NCI-H524 treated with DMSO at 0.1 percent for 48 hours (cell line): ENCODE data around the gene PIP5K1A.
"Not testable (repeated sequence)": the region's sequence is repeated elsewhere in the genome, so short reads cannot be mapped to it uniquely, and the experiment has no call there.

Experiments used
- DNase-seq: peaks from one replicate; lab custom pipeline; 2025; lab: John Stamatoyannopoulos, UW

Gene PIP5K1A

DNA sequence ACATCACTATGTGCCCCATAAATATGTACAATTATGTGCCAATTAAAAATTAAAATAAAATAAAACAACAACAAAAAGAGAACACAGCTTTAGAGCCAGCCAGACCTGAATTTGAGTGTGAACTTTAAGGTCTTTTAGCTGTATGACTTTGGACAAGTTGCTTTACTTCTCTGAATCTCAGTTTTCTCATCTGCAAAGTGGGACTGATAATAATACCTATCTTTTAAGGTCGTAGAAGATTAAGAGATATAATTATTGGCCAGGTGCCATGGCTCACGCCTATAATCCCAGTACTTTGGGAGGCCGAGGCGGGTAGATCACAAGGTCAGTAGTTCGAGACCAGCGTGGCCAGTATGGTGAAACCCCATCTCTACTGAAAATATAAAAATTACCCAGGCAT is 5.0 kb upstream of the PIP5K1A start:
- DNase-seq: no peak

DNA sequence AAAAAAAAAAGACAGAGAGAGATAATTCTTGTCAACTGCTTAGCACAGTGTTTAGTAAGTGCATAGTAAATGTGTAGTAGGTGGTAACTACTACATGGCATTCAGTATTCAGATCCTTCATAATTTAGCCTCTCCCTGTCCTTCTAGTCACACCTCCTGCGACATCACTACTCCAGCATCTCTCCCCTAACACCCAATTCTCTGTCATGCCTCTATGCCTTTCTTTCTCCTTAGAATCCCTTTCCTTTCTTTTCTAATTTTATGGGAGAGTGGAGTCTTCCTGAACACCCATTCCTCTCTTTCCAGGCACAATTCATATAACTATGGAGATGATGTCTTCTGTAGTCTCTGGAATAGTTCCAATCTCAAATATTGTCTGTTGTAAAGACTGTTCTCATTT is 4.5 kb upstream of the PIP5K1A start:
- DNase-seq: no peak

DNA sequence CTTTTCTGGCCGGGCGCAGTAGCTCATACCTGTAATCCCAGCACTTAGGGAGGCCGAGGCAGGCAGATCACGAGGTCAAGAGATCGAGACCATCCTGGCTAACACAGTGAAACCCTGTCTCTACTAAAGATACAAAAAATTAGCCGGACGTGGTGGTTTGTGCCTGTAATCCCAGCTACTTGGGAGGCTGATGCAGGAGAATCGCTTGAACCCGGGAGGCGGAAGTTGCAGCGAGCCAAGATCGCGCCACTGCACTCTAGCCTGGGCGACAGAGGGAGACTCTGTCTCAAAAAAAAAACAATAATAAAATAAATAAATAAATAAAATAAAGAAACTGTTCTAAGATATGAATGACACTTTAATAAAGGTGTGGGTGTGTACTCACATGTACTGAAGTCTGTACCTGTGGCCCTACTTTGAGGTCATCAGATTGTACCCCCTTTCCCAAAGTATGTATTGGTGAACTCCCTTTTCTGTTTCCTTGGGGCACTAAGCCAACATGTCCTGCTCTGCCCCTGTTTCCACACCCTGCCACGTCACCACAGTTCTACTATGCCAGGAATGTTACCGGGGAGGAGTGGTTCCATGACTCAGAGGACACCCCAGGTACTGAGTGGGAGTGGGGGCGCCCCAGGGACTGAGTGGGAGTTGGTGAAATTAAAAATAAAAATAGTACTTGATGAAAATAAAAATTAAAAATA is 3.3 kb upstream of the PIP5K1A start:
- not testable (repeated sequence) for DNase-seq

DNA sequence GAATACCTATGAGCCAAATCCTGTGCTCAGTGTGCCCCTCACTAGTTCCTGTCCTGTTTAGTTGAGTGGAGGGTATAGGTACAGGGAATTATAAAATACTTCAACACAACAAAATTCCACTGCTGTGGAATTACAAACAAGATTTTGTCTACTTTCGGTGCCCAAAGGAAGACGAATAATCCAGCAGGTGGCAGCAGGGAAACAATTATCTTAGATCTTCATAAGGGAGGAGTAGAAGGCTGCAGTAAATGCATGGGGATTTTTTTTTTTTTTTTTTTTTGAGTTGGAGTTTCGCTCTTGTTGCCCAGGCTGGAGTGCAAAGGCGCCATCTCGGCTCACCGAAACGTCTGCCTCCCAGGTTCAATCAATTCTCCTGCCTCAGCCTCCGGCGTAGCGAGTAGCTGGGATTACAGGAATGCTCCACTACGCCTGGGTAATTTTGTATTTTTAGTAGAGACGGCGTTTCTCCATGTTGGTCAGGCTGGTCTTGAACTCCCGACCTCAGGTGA is 2.0 kb upstream of the PIP5K1A start:
- DNase-seq: peak; percentile 59

DNA sequence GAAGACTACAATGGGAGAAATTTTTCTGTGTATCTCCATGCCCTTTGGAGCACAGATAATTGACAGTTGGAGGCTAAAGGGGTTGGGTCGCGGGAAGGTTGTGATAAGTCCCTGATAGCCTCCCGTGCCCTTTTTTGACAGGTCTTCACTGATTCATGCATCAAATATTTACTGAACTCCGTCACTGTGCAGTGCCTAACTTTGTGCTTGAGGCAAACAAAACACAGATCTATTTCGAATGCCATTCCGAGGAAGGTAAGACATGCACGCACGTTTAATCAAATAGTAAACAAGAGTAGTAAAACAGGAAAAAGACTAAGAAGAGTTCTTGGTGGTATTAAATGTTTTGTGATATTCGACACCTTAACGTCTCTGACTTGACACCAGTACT is 494 bp upstream of the PIP5K1A start:
- DNase-seq: no peak

DNA sequence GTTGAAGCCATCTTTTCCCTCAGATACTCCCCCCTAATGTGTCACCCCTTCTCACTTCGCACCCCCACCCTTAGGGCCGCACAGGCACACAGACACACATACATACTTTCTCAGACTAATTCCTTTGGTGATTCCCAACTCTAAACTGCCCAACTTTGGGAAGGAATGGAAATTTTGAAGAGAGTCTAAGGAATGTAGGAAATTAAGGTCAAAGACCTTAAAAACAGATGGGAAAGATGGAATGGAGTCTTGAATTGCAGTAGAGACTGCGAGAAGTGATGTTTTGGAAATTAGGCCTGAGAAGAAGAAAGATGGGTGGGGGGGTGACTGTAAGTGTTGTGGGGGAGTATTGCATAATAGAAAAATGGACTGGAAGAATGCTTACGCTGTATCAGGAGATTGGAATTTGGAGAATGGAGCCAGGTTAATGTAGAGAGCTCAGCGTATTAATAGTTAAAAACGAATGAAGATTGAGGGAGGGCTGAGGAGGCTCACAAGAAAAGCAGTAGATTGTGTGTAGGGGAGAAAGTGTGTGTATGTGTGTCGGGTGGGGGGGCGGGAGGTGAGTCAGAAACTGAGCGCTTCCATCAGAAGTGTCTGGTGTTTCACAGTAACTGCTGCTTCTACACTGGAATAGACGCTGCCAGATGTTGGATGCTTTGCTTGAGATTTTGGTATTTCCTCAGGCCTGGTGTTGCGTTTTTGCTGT is 1.7 kb downstream of the PIP5K1A start:
- no peak for DNase-seq

DNA sequence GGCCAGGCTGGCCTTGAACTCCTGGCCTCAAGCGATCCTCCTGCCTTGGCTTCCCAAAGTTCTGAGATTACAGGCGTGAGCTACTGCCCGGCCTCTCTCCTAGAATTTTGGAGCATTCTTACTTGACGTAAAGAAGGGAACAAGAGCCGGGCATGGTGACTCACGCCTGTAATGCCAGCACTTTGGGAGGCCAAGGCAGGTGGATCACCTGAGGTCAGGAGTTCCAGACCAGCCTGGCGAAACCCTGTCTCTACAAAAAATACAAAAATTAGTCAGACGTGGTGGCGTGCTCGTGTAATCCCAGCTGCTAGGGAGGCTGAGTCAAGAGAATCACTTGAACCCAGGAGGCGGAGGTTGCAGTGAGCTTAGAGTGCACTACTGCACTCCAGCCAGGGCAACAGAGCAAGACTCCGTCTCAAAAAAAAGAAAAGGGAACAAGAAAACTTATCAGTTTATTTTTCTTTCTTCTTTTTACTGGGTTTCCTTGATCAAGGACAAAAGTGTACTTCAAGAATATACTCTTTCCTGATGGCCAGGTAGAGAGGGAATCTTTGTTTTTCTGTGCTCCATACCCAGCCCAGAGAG is 7.1 kb downstream of the PIP5K1A start:
- DNase-seq: not testable (repeated sequence)

DNA sequence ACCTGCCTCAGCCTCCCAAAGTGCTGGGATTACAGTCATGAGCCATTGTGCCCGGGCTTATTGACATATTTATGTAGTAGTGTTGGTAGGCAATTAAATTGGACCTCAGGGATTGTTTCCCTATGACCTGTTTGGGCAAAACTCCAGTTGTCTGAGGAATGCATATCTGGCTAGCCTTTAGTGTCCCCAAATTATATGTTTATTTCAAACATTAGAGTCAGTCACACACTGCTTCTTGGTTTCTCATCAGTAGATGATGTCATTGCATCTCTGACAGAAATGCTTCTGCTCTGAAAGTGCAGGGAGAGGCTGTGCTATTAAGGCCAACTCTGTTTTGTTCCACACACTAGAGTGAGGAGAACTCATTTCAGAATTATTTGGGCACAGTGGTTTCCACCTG is 12.5 kb downstream of the PIP5K1A start:
- no peak for DNase-seq

DNA sequence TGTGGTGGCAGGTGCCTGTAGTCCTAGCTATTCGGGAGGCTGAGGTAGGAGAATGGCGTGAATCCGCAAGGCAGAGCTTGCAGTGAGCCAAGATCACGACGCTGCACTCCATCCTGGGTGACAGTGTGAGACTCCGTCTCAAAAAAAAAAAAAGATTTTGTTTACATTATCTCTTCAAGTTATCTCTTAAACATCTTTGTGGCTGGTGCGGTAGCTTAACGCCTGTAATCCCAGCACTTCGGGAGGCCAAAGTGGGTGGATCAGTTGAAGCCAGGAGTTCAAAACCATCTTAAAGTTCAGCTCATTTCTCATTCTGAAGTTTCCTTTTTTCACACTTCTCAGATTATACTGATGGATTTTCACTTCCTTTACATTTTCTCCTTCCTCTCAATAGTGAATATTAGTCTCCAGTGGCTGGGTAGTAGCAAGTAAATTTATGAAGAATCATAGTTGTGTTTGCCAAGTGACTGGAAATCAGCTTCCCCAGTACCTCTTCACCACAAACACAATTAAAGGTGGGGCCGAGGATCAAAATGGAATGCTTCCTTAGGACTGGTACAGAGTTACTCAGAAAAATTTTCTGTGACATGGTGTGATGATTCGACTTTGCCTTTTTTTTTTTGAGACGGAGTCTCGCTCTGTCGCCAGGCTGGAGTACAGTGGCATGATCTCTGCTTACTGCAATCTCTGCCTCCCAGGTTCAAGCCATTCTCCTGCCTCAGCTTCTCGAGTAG is 13.8 kb downstream of the PIP5K1A start:
- no peak for DNase-seq

DNA sequence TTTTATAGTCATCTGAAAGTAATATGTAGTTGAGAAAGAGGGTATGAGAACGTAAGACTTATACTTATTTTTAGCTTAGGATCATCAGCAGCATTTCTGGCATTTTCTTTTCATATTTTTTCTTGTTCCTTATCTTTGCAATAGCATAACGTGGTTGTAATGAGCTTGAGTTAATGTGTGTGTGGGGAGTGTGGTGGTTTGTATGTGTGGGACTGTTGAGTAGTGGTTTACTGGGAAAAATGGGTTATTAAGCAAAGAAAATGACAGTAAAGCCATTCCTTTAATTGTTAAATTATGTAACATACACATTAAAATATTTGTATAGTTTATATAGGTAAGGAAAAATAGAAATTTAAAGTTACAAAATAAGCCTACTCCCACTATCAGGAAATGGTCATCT is 15.2 kb downstream of the PIP5K1A start:
- no peak for DNase-seq

DNA sequence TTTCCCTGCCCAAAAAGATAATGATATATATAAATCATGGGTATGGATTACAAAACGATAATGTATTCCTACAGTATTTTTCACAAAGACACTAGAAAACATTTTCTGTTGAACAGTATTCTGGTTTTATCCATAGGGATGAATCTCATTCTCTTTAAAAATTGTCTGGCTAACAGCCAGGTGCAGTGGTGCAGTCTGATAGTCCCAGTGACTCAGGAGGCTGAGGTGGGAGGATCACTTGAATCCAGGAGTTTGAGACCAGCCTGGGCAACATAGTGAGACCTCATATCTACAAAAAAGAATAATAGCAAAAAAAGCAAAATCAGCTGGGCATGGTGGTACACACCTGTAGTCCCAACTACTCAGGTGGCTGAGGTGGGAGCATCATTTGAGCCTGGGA is 23.3 kb downstream of the PIP5K1A start:
- no peak for DNase-seq

DNA sequence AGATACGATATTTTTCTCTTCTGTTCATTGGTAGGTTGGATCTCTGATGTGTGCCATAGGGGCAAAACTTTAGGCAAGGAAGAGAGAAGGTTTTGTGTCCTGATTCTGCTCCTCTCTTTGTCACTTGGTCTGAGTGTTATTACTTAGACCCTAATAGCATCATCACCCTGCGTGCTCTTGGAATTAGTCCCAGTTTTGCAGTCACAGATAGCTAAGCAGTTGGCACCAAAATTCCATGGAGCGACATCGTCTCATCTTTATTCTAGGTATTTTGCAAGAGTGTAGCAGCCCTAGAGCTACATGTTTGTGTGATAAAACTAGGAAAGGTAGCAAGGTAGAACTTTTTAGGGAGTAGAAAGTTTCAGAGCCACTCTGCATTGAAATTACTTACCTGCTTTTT is 23.8 kb downstream of the PIP5K1A start:
- no peak for DNase-seq

DNA sequence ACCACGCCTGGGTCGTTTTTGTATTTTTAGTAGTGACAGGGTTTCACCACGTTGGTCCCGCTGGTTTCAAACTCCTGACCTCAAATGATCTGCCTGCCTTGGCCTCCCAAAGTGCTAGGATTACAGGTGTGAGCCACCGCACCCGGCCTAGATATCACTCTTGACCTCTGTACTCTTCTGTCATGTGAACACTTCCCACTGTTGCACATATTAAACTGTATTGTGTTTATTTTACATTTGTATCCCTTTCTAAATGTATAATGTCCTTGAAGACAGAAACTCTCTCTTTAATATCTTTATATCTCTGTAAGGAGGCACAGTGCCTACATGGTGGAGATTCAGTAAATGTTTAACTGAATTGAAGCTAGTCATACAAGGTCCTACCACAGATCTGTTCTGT is 36.9 kb downstream of the PIP5K1A start:
- no peak for DNase-seq

DNA sequence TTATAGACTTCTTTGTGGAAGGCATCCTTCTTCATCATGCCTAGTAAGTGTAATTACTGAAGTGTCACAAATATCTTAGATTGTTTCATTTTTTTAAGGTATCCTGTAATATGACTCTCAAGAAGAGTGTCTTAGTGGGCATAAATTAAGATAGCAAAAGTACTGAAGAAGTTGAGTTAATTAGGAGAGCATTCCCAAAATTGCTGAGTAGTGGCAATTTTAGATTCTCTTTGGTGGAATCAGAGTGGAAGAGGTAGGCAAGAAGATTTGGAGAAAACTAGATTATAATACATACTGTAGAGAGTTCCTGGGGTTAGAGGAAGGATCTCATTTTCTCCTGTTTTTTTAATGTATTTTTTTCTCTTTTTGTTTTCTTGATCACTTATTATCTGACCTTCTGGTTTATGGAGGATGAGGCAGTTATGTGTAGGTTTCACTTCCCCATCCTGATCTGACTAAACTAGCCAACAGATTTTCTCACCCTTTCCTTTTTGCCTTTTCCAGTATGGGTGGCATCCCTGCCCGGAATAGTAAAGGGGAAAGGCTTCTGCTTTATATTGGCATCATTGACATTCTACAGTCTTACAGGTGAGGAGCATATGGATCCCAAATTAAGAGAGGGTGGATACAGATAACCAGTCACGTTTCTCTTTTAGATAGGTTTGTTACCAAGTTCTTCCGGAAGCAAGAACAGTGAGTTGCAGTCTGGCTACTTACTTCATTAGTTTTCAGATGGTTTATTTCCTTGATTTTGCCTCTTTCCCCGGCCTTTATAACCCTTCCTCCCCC is 39.5 kb downstream of the PIP5K1A start:
- no peak for DNase-seq

DNA sequence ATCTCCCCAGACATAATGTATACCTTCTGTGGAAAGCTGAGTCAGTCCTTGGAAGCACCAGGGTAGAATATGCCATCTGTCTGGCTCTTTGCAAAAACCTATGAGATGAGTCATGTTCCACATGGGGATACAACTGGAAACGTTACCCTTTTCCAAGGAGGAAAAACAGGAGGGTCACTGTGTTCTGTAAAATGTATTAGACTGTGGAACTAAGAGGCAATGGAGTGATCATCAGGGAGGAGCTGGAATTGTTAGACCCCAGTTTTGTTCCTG is 40.1 kb downstream of the PIP5K1A start:
- peak; percentile 37 for DNase-seq

DNA sequence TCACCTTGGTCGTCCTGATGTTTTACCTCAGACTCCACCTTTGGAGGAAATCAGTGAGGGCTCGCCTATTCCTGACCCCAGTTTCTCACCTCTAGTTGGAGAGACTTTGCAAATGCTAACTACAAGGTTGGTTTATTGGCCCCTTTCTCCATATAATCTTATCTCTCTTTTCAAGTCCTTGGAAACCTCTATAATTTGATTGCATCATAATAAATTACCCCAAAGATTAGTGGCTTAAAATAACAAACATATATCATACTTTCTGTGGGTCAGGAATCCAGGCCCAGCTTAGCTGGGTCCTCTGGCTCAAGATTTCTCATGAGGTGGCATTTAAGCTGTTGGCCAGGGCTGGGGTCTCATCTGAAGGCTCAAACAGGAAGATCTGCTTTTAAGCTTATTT is 44.1 kb downstream of the PIP5K1A start:
- DNase-seq: no peak

DNA sequence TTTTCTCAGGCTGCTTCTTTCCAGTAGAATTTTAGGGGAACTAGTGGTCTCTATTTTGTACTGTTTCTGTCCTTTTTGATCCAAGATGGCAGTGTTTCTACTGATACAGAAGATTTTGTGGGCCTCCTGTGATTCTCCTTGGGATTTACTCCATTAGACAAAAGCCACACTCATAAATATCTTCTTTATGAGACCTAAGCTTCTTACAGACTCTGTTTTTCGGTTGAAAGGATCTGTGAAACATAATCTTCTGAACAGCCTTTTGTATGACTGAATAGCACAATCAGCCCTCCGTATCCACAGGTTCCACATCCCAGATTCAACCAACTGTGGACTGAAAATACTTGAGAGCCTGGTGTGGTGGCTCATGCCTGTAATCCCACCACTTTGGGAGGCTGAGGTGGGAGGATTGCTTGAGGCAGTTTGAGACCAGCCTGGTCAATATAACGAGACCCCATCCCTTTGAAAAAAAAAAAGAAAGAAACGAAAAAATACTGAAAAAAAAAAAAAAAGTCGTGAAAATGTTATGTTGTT is 45.4 kb downstream of the PIP5K1A start:
- no peak for DNase-seq

DNA sequence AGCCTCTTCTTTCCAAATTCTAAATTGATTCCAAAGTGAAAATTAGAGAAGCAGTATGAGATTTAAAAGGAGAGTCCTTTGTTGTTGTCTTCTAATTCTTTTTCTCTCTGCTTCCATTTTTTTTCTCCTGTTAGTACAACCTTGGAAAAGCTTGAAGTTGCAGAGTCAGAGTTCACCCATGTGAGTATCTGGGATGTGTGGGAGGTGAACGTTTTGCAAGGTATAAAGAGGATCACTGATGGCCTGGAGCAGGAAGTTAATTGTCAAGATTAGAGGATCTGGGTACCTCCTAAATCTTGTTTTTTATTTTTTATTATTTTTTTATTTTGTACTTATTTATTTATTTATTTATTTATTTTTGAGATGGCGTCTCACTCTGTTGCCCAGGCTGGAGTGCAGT is 48.4 kb downstream of the PIP5K1A start:
- no peak for DNase-seq

DNA sequence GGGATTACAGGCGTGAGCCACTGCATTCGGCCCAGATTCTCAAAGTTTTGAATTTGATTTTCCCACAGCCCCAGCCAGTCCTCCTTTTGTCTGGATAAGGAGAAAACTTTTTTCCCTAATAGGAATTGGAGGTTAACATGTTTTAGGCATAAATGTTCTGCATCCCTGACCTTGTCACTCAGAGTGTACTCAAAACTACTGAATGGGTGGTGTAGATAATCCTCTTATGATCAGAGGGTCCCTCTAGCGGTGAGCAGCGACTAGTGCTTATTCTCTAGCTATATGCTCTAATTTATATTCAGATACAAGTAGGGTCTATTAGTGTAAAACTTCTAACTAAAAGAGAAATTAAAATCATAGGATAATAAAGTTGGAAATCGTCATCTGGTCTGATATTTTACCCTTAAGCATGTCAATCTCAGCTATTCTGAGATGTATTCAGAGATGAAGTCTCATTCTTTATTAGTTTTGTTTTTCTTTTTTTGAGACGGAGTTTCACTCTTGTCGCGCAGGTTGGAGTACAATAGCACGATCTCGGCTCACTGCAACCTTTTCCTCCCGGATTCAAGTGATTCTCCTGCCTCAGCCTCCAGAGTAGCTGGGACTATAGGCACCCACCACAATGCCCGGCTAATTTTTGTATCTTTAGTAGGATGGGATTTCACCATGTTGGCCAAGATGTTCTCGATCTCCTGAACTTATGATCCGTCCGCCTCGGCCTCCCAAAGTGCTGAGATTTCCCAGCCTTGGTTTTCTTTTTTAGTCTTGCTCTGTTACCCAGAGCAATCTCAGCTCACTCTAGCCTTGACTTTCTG is 53.5 kb downstream of the PIP5K1A start:
- DNase-seq: peak; percentile 64

DNA sequence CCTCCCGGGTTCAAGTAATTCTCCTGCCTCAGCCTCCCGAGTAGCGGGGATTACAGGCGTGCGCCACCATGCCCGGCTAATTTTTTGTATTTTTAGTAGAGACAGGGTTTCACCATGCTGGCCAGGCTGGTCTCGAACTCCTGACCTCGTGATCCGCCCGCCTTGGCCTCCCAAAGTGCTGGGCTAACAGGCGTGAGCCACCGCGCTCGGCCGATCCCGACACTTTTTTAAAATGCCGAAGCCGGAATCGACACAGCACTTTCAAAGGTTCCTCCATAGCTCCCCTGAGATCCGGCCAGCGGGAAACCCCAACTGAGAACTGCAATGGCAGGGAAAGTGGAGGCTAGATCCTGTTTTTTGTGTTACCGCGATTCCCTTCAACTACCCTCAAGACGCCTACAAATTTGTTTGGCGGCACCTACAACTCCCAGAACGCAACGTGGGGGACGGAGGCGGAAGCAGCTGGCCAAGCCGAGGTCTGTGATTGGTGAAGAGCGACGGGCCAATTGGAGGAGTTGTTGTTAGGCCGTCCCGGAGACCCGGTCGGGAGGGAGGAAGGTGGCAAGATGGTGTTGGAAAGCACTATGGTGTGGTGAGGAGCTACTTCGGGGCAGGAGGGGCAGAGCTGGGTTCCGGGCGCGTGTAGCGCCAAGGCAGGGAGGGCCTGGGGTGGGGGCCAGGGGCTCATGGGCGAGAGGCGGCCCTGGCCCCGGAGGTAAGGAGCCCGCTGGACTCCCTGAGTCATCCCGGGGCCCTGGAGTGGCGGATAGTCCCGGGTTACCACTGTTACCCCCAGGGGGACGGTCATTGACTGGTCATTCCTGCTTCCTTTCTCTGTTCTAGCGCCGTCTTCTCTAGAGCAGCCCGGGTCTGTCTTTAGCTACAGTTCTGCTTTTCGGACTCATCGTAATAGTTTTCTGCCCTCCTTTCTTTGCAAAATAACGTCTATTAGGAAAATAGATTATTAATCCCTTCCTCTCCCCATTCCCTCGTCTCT is 56.2 kb downstream of the PIP5K1A start, which contains the start of gene PSMD4:
TSS of gene PSMD4 (plus strand) at position 518 of the 997 bp plus-strand sequence. CDS start at position 567, 49 bp downstream.
- peak; percentile 93 for DNase-seq
